ENCODE results near the gene SUPT6H.

Gene SUPT6H

GRCh38 chr17:28710861-28711722, 49.1 kb downstream of the SUPT6H start (continued):
- peak; percentile 83 for TF ChIP-seq PRDM10 (tag by site-specific recombination; IDR thresholded peaks at IDR 0.05)
- no peak for TF ChIP-seq ZNF549 (tag by site-specific recombination; IDR thresholded peaks at IDR 0.05)
- no peak; the same call in none of the 2 replicates for TF ChIP-seq PBX3 (CRISPR knock-in tag; IDR thresholded peaks at IDR 0.05)
- no peak for TF ChIP-seq ZNF48 (tag by site-specific recombination; IDR thresholded peaks at IDR 0.05)
- TF ChIP-seq TCF7L2 (IDR thresholded peaks at IDR 0.05; ENCODE audit: borderline replicate concordance, low read depth, low read length), result no peak
- TF ChIP-seq ZNF366 (tag by site-specific recombination; conservative IDR thresholded peaks at IDR 0.05), result no peak; the same call in 1 of the 2 replicates
- no peak for TF ChIP-seq ZBTB49 (tag by site-specific recombination; IDR thresholded peaks at IDR 0.05; ENCODE audit: low read depth)
- peak; percentile 88 for TF ChIP-seq IKZF3 (tag by site-specific recombination; IDR thresholded peaks at IDR 0.05)
- TF ChIP-seq MZF1 (tag by site-specific recombination; IDR thresholded peaks at IDR 0.05; ENCODE audit: borderline replicate concordance), result peak; percentile 31; the same call in 1 of the 2 replicates
- TF ChIP-seq HOXC10 (CRISPR knock-in tag; IDR thresholded peaks at IDR 0.05), result 0 out of 2 replicates have a peak, but pooled peaks have one; percentile 6
- TF ChIP-seq ZNF341 (tag by site-specific recombination; IDR thresholded peaks at IDR 0.05; ENCODE audit: low read depth), result peak; percentile 69
- no peak for TF ChIP-seq ZNF18 (tag by site-specific recombination; IDR thresholded peaks at IDR 0.05)
- TF ChIP-seq, protein P1, sequence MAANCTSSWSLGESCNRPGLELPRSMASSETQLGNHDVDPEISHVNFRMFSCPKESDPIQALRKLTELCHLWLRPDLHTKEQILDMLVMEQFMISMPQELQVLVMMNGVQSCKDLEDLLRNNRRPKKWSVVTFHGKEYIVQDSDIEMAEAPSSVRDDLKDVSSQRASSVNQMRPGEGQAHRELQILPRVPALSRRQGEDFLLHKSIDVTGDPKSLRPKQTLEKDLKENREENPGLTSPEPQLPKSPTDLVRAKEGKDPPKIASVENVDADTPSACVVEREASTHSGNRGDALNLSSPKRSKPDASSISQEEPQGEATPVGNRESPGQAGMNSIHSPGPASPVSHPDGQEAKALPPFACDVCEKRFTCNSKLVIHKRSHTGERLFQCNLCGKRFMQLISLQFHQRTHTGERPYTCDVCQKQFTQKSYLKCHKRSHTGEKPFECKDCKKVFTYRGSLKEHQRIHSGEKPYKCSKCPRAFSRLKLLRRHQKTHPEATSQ (tag by site-specific recombination; IDR thresholded peaks at IDR 0.05), result 0 out of 2 replicates have a peak, but pooled peaks have one; percentile 35
- TF ChIP-seq, protein P2, sequence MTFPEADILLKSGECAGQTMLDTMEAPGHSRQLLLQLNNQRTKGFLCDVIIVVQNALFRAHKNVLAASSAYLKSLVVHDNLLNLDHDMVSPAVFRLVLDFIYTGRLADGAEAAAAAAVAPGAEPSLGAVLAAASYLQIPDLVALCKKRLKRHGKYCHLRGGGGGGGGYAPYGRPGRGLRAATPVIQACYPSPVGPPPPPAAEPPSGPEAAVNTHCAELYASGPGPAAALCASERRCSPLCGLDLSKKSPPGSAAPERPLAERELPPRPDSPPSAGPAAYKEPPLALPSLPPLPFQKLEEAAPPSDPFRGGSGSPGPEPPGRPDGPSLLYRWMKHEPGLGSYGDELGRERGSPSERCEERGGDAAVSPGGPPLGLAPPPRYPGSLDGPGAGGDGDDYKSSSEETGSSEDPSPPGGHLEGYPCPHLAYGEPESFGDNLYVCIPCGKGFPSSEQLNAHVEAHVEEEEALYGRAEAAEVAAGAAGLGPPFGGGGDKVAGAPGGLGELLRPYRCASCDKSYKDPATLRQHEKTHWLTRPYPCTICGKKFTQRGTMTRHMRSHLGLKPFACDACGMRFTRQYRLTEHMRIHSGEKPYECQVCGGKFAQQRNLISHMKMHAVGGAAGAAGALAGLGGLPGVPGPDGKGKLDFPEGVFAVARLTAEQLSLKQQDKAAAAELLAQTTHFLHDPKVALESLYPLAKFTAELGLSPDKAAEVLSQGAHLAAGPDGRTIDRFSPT (tag by site-specific recombination; IDR thresholded peaks at IDR 0.05), result peak; percentile 97
- peak; percentile 44; the same call in 1 of the 2 replicates for TF ChIP-seq ZNF394 (tag by site-specific recombination; IDR thresholded peaks at IDR 0.05; ENCODE audit: borderline replicate concordance)
- TF ChIP-seq ZBTB10 (tag by site-specific recombination; IDR thresholded peaks at IDR 0.05), result no peak
- TF ChIP-seq SP3 (tag by site-specific recombination; IDR thresholded peaks at IDR 0.05), result peak; percentile 90
- no peak for TF ChIP-seq AEBP2 (tag by site-specific recombination; IDR thresholded peaks at IDR 0.05; ENCODE audit: borderline replicate concordance)
- peak; percentile 93 for TF ChIP-seq KLF1 (tag by site-specific recombination; IDR thresholded peaks at IDR 0.05)
- TF ChIP-seq ZNF114 (tag by site-specific recombination; IDR thresholded peaks at IDR 0.05), result no peak
